Brain microvascular endothelial cell (primary cell): ENCODE results near the gene PGGT1B.
"Not testable (repeated sequence)": the region's sequence is repeated elsewhere in the genome, so short reads cannot be mapped to it uniquely, and the experiment has no call there.

Experiments used
- DNase-seq: peaks from one replicate; pipeline ENCODE4 v3.0.0-alpha.2; 2020
- H3K27ac ChIP-seq: fragments of 250-450 bp; sonication (Bioruptor Pico); 2 replicates; pipeline ENCODE4 v1.5.1; 2020; ENCODE audit warnings: mild to moderate bottlenecking, moderate library complexity
- H3K27me3 ChIP-seq: fragments of 250-450 bp; sonication (Bioruptor Pico); replicated peaks from 2 replicates; pipeline ENCODE4 v1.5.1; 2020; ENCODE audit warnings: mild to moderate bottlenecking
- H3K36me3 ChIP-seq: fragments of 250-450 bp; sonication (Bioruptor Pico); replicated peaks from 2 replicates; pipeline ENCODE4 v1.5.1; 2020; ENCODE audit warnings: mild to moderate bottlenecking
- H3K4me3 ChIP-seq: 2 replicates; pipeline ENCODE4 v1.5.1; 2011; ENCODE audit warnings: low read depth, mild to moderate bottlenecking, control low read depth, low read length, moderate library complexity
- CTCF ChIP-seq: IDR thresholded peaks from 2 replicates; pipeline ENCODE4 v1.5.1; 2011; ENCODE audit warnings: low read depth, mild to moderate bottlenecking, moderate library complexity, low read length, control low read depth, inconsistent platforms; ENCODE audit errors: missing control alignments
- in situ Hi-C: cut with HindIII; loops from 2 replicates; pipeline ENCODE4 v1.10.0; 2017; ENCODE audit warnings: low sequenced_read_pairs, low pct_ligation_motif_present

PGGT1B gene

GRCh38 chr5:115257981-115258380, 4.7 kb downstream of the PGGT1B start:
- H3K27ac ChIP-seq = no peak overlapping the region
- H3K4me3 ChIP-seq = no peak overlapping the region
- no peaks in the 10 kb centered on the region for H3K27me3 ChIP-seq
- in situ Hi-C loops = no loop called here
- no peak for TF ChIP-seq CTCF
- H3K36me3 ChIP-seq = no peaks in the 10 kb centered on the region
- no peak for DNase-seq

GRCh38 chr5:115249379-115249778, 13.3 kb downstream of the PGGT1B start:
- in situ Hi-C loops, H3K27ac ChIP-seq, H3K27me3 ChIP-seq, H3K36me3 ChIP-seq, DNase-seq, H3K4me3 ChIP-seq: not testable (repeated sequence)

- no peaks in the 10 kb centered on the region for H3K27me3 ChIP-seq
- TF ChIP-seq CTCF = peak; percentile 57
- no peak overlapping the region for H3K27ac ChIP-seq
- no peak overlapping the region for H3K4me3 ChIP-seq
- DNase-seq = no peak
- in situ Hi-C loops = no loop called here
- no peaks in the 10 kb centered on the region for H3K36me3 ChIP-seq
These were observed 16.2 kb downstream of the PGGT1B start for GRCh38 chr5:115246361-115246991.

GRCh38 chr5:115243412-115243811, 19.3 kb downstream of the PGGT1B start:
- Histone ChIP-seq H3K4me3 (no peak overlapping the region), H3K27me3 (no peaks in the 10 kb centered on the region), H3K36me3 (peaks cover 10% of the 10 kb centered on the region), H3K27ac (peak overlapping the region; percentile 3)
- TF ChIP-seq CTCF = no peak
- in situ Hi-C loops = no loop called here
- no peak for DNase-seq

GRCh38 chr5:115241881-115242642, 20.6 kb downstream of the PGGT1B start:
- in situ Hi-C loops = no loop called here
- Histone ChIP-seq H3K27ac (no peak overlapping the region), H3K36me3 (peaks cover 13% of the 10 kb centered on the region), H3K4me3 (no peak overlapping the region), H3K27me3 (no peaks in the 10 kb centered on the region)
- no peak for DNase-seq
- TF ChIP-seq CTCF = no peak

GRCh38 chr5:115237066-115237465, 25.6 kb downstream of the PGGT1B start:
- in situ Hi-C loops = no loop called here
- TF ChIP-seq CTCF = no peak
- no peaks in the 10 kb centered on the region for H3K27me3 ChIP-seq
- peaks cover 14% of the 10 kb centered on the region for H3K36me3 ChIP-seq
- no peak overlapping the region for H3K27ac ChIP-seq
- no peak overlapping the region for H3K4me3 ChIP-seq
- DNase-seq = no peak
